ENCODE data around the gene NTSR1.

- TF ChIP-seq CTCF (IDR thresholded peaks at IDR 0.05): no peak
- no peak for TF ChIP-seq POLR2A (IDR thresholded peaks at IDR 0.05)
Measured at GRCh38 chr20:62665826-62666735, 42.6 kb upstream of the NTSR1 start.

Measured in testis (tissue), 2 donors.